Bronchus fibroblast of lung (primary cell): ENCODE measurements around the gene GTF2H3. TPM values are rescaled to one million over a fixed set of nuclear protein-coding genes. Genes with fewer than 3 reads are reported as not detected.

Experiments used
- total RNA-seq: library from RNA; depleted of rRNA; stranded (reverse); fragments of >200 nt; gene quantifications from 2 replicates; pipeline ENCODE4 v1.2.3, GENCODE V29; 2015

Gene GTF2H3
- 26.0 and 33.3 TPM in 2 replicates for total RNA-seq

GRCh38 chr12:123633379-123634141, at the start of gene GTF2H3, which contains the start of gene EIF2B1:
Gene GTF2H3 (plus strand): TSS chr12:123633829. CDS start chr12:123633860, 31 bp downstream.
Gene EIF2B1 (minus strand): TSS chr12:123633686. CDS start chr12:123633557, 129 bp downstream.

GRCh38 chr12:123601602-123602489, 31.8 kb upstream of the GTF2H3 start, which contains the start of gene DDX55:
Gene DDX55 (plus strand): TSS chr12:123602099. CDS start chr12:123602149, 50 bp downstream.

GRCh38 chr12:123670882-123671728, 37.5 kb downstream of the GTF2H3 start, which contains the start of gene TCTN2:
Gene TCTN2 (plus strand): TSS chr12:123671113. CDS start chr12:123671241, 128 bp downstream.

Other genes with a start within 250 kb of the GTF2H3 start
- gene KMT5A, start 249.7 kb upstream of the GTF2H3 start, total RNA-seq: 44.6 and 51.4 TPM in 2 replicates
- gene RILPL2, start 197.1 kb upstream of the GTF2H3 start, total RNA-seq: 2.2 and 2.4 TPM in 2 replicates
- 12.0 and 16.3 TPM in 2 replicates for gene SNRNP35, start 175.7 kb upstream of the GTF2H3 start, total RNA-seq
- 9.1 and 10.6 TPM in 2 replicates for gene RILPL1, start 100.1 kb upstream of the GTF2H3 start, total RNA-seq
- gene TMED2, start 49.3 kb upstream of the GTF2H3 start, total RNA-seq: 148 and 179 TPM in 2 replicates
- 29.4 and 33.4 TPM in 2 replicates for gene DDX55, start 31.7 kb upstream of the GTF2H3 start, total RNA-seq
- 95.9 and 127 TPM in 2 replicates for gene EIF2B1, start 143 bp upstream of the GTF2H3 start, total RNA-seq
- gene TCTN2, start 37.3 kb downstream of the GTF2H3 start, total RNA-seq: 12.6 and 13.6 TPM in 2 replicates
- 11.3 and 14.9 TPM in 2 replicates for gene ATP6V0A2, start 78.5 kb downstream of the GTF2H3 start, total RNA-seq
- under 0.01 TPM in 2 replicates for gene DNAH10, start 128.5 kb downstream of the GTF2H3 start, total RNA-seq